PC-3 (cell line): ENCODE measurements around the gene OR2H1.

Experiments used
- EZH2 ChIP-seq: fragments of 300-600 bp; sonication (generic); IDR thresholded peaks from one replicate; pipeline ENCODE4 v1.6.1; 2017; ENCODE audit warnings: antibody characterized with exemption, mild to moderate bottlenecking, low read length; ENCODE audit not compliant: unreplicated experiment
- EZH2phosphoT487 ChIP-seq: fragments of 300-600 bp; sonication (generic); IDR thresholded peaks from 2 replicates; pipeline ENCODE4 v1.6.1; 2018; ENCODE audit warnings: mild to moderate bottlenecking, antibody characterized with exemption, low read length, borderline replicate concordance
- TF ChIP-seq, protein P1 (sequence below): fragments of 300-600 bp; sonication (generic); conservative IDR thresholded peaks from 2 replicates; pipeline ENCODE4 v1.5.1; 2017; ENCODE audit warnings: antibody characterized with exemption, low read depth, mild to moderate bottlenecking, low read length

DNA sequence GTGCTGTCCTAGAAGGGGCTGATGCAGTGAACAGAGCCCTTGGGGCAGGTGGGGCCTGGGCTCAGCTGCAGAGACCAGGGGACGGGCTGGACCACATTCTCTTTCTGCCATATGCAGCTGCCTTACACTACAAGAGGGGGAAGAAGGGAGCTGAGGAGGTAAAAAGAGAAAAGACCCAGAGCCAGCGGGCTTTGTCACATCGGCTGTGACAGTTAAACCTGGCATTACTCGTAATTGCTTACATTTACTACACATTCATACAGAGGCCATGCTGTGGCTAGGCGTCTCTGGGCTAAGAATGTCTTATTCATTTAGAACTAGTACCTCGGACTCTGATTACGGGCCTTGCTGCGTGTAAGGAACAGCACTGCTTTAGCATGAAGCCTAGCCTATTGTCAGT is 43.6 kb downstream of the OR2H1 start:
- TF ChIP-seq, protein P1, sequence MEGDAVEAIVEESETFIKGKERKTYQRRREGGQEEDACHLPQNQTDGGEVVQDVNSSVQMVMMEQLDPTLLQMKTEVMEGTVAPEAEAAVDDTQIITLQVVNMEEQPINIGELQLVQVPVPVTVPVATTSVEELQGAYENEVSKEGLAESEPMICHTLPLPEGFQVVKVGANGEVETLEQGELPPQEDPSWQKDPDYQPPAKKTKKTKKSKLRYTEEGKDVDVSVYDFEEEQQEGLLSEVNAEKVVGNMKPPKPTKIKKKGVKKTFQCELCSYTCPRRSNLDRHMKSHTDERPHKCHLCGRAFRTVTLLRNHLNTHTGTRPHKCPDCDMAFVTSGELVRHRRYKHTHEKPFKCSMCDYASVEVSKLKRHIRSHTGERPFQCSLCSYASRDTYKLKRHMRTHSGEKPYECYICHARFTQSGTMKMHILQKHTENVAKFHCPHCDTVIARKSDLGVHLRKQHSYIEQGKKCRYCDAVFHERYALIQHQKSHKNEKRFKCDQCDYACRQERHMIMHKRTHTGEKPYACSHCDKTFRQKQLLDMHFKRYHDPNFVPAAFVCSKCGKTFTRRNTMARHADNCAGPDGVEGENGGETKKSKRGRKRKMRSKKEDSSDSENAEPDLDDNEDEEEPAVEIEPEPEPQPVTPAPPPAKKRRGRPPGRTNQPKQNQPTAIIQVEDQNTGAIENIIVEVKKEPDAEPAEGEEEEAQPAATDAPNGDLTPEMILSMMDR = no peak
- TF ChIP-seq EZH2 (no peak), EZH2phosphoT487 (no peak)
